ENCODE results near the gene SMYD2.

SMYD2 gene

GRCh38 chr1:214351551-214352277 lies 70.8 kb downstream of the SMYD2 start:
- Histone ChIP-seq H3K27me3 (ENCODE audit: low read depth, low read length) (no peaks in the 10 kb centered on the region), H3K4me1 (ENCODE audit: control insufficient read depth in 1 of 2, insufficient read depth in 2 of 2, low read length in 2 of 2) (peaks cover 0 to 7% of the 10 kb centered on the region in 2 donors), H3K4me3 (ENCODE audit: low read depth in 1 of 2, low read length in 2 of 2) (no peak overlapping the region), H3K36me3 (ENCODE audit: control insufficient read depth in 1 of 2, insufficient read depth in 2 of 2, low read length in 2 of 2) (peaks cover 0 to 24% of the 10 kb centered on the region in 2 donors), H3K27ac (ENCODE audit: low read length) (no peak overlapping the region), H3K9me3 (ENCODE audit: control insufficient read depth in 1 of 2, low read length in 2 of 2) (no peaks in the 10 kb centered on the region)

GRCh38 chr1:214352838-214353237 lies 71.9 kb downstream of the SMYD2 start:
- peaks cover 0 to 7% of the 10 kb centered on the region in 2 donors for H3K4me1 ChIP-seq (ENCODE audit: control insufficient read depth in 1 of 2, insufficient read depth in 2 of 2, low read length in 2 of 2)
- peaks cover 1 to 33% of the 10 kb centered on the region in 2 donors for H3K36me3 ChIP-seq (ENCODE audit: control insufficient read depth in 1 of 2, insufficient read depth in 2 of 2, low read length in 2 of 2)
- H3K27me3 ChIP-seq (ENCODE audit: low read depth, low read length), result no peaks in the 10 kb centered on the region

GRCh38 chr1:214354440-214355148 lies 73.6 kb downstream of the SMYD2 start:
- peaks cover 3 to 37% of the 10 kb centered on the region in 2 donors for H3K36me3 ChIP-seq (ENCODE audit: control insufficient read depth in 1 of 2, insufficient read depth in 2 of 2, low read length in 2 of 2)
- H3K9me3 ChIP-seq (ENCODE audit: control insufficient read depth in 1 of 2, low read length in 2 of 2), result no peaks in the 10 kb centered on the region
- H3K4me3 ChIP-seq (ENCODE audit: low read depth in 1 of 2, low read length in 2 of 2), result no peak overlapping the region
- no peak overlapping the region for H3K27ac ChIP-seq (ENCODE audit: low read length)
- H3K27me3 ChIP-seq (ENCODE audit: low read depth, low read length), result no peaks in the 10 kb centered on the region
- peaks cover 0 to 7% of the 10 kb centered on the region in 2 donors for H3K4me1 ChIP-seq (ENCODE audit: control insufficient read depth in 1 of 2, insufficient read depth in 2 of 2, low read length in 2 of 2)

More at GRCh38 chr1:214352838-214353237, 71.9 kb downstream of the SMYD2 start:
- Histone ChIP-seq H3K4me3 (ENCODE audit: low read depth in 1 of 2, low read length in 2 of 2) (no peak overlapping the region), H3K27ac (ENCODE audit: low read length) (no peak overlapping the region), H3K9me3 (ENCODE audit: control insufficient read depth in 1 of 2, low read length in 2 of 2) (no peaks in the 10 kb centered on the region)

- Histone ChIP-seq H3K4me3 (ENCODE audit: low read depth in 1 of 2, low read length in 2 of 2) (no peak overlapping the region), H3K9me3 (ENCODE audit: control insufficient read depth in 1 of 2, low read length in 2 of 2) (no peaks in the 10 kb centered on the region), H3K27ac (ENCODE audit: low read length) (no peak overlapping the region), H3K27me3 (ENCODE audit: low read depth, low read length) (no peaks in the 10 kb centered on the region), H3K36me3 (ENCODE audit: control insufficient read depth in 1 of 2, insufficient read depth in 2 of 2, low read length in 2 of 2) (peaks cover 18 to 74% of the 10 kb centered on the region in 2 donors), H3K4me1 (ENCODE audit: control insufficient read depth in 1 of 2, insufficient read depth in 2 of 2, low read length in 2 of 2) (no peaks in the 10 kb centered on the region)
These were observed 79.2 kb downstream of the SMYD2 start for GRCh38 chr1:214360116-214360515.

- Histone ChIP-seq H3K27ac (ENCODE audit: low read length) (no peak overlapping the region), H3K27me3 (ENCODE audit: low read depth, low read length) (no peaks in the 10 kb centered on the region), H3K4me3 (ENCODE audit: low read depth in 1 of 2, low read length in 2 of 2) (no peak overlapping the region), H3K9me3 (ENCODE audit: control insufficient read depth in 1 of 2, low read length in 2 of 2) (no peaks in the 10 kb centered on the region), H3K4me1 (ENCODE audit: control insufficient read depth in 1 of 2, insufficient read depth in 2 of 2, low read length in 2 of 2) (no peaks in the 10 kb centered on the region), H3K36me3 (ENCODE audit: control insufficient read depth in 1 of 2, insufficient read depth in 2 of 2, low read length in 2 of 2) (peaks cover 18 to 68% of the 10 kb centered on the region in 2 donors)
These were observed 79.7 kb downstream of the SMYD2 start for GRCh38 chr1:214360525-214361164.

GRCh38 chr1:214361636-214362035 lies 80.7 kb downstream of the SMYD2 start:
- Histone ChIP-seq H3K27ac (ENCODE audit: low read length) (no peak overlapping the region), H3K27me3 (ENCODE audit: low read depth, low read length) (no peaks in the 10 kb centered on the region), H3K4me3 (ENCODE audit: low read depth in 1 of 2, low read length in 2 of 2) (no peak overlapping the region), H3K36me3 (ENCODE audit: control insufficient read depth in 1 of 2, insufficient read depth in 2 of 2, low read length in 2 of 2) (peaks cover 18 to 58% of the 10 kb centered on the region in 2 donors), H3K9me3 (ENCODE audit: control insufficient read depth in 1 of 2, low read length in 2 of 2) (no peaks in the 10 kb centered on the region), H3K4me1 (ENCODE audit: control insufficient read depth in 1 of 2, insufficient read depth in 2 of 2, low read length in 2 of 2) (no peaks in the 10 kb centered on the region)

- no peak overlapping the region for H3K4me3 ChIP-seq (ENCODE audit: low read depth in 1 of 2, low read length in 2 of 2)
- no peaks in the 10 kb centered on the region for H3K27me3 ChIP-seq (ENCODE audit: low read depth, low read length)
- peak overlapping the region; percentile 11 for H3K27ac ChIP-seq (ENCODE audit: low read length)
- peaks cover 20 to 51% of the 10 kb centered on the region in 2 donors for H3K36me3 ChIP-seq (ENCODE audit: control insufficient read depth in 1 of 2, insufficient read depth in 2 of 2, low read length in 2 of 2)
- H3K9me3 ChIP-seq (ENCODE audit: control insufficient read depth in 1 of 2, low read length in 2 of 2), result no peaks in the 10 kb centered on the region
- H3K4me1 ChIP-seq (ENCODE audit: control insufficient read depth in 1 of 2, insufficient read depth in 2 of 2, low read length in 2 of 2), result no peaks in the 10 kb centered on the region
These were observed 81.4 kb downstream of the SMYD2 start for GRCh38 chr1:214362188-214362882.

- Histone ChIP-seq H3K27ac (ENCODE audit: low read length) (no peak overlapping the region), H3K36me3 (ENCODE audit: control insufficient read depth in 1 of 2, insufficient read depth in 2 of 2, low read length in 2 of 2) (peaks cover 19 to 44% of the 10 kb centered on the region in 2 donors), H3K9me3 (ENCODE audit: control insufficient read depth in 1 of 2, low read length in 2 of 2) (no peaks in the 10 kb centered on the region), H3K4me1 (ENCODE audit: control insufficient read depth in 1 of 2, insufficient read depth in 2 of 2, low read length in 2 of 2) (no peaks in the 10 kb centered on the region), H3K4me3 (ENCODE audit: low read depth in 1 of 2, low read length in 2 of 2) (no peak overlapping the region), H3K27me3 (ENCODE audit: low read depth, low read length) (no peaks in the 10 kb centered on the region)
These were observed 82.4 kb downstream of the SMYD2 start for GRCh38 chr1:214363386-214363785.

GRCh38 chr1:214364386-214364785 lies 83.4 kb downstream of the SMYD2 start:
- Histone ChIP-seq H3K36me3 (ENCODE audit: control insufficient read depth in 1 of 2, insufficient read depth in 2 of 2, low read length in 2 of 2) (peaks cover 22 to 53% of the 10 kb centered on the region in 2 donors), H3K27me3 (ENCODE audit: low read depth, low read length) (no peaks in the 10 kb centered on the region), H3K27ac (ENCODE audit: low read length) (no peak overlapping the region), H3K4me1 (ENCODE audit: control insufficient read depth in 1 of 2, insufficient read depth in 2 of 2, low read length in 2 of 2) (no peaks in the 10 kb centered on the region), H3K4me3 (ENCODE audit: low read depth in 1 of 2, low read length in 2 of 2) (no peak overlapping the region), H3K9me3 (ENCODE audit: control insufficient read depth in 1 of 2, low read length in 2 of 2) (no peaks in the 10 kb centered on the region)

GRCh38 chr1:214364786-214365295 lies 83.9 kb downstream of the SMYD2 start:
- Histone ChIP-seq H3K27ac (ENCODE audit: low read length) (no peak overlapping the region), H3K9me3 (ENCODE audit: control insufficient read depth in 1 of 2, low read length in 2 of 2) (no peaks in the 10 kb centered on the region), H3K4me3 (ENCODE audit: low read depth in 1 of 2, low read length in 2 of 2) (no peak overlapping the region), H3K4me1 (ENCODE audit: control insufficient read depth in 1 of 2, insufficient read depth in 2 of 2, low read length in 2 of 2) (no peaks in the 10 kb centered on the region), H3K27me3 (ENCODE audit: low read depth, low read length) (no peaks in the 10 kb centered on the region), H3K36me3 (ENCODE audit: control insufficient read depth in 1 of 2, insufficient read depth in 2 of 2, low read length in 2 of 2) (peaks cover 25 to 53% of the 10 kb centered on the region in 2 donors)

- Histone ChIP-seq H3K27ac (ENCODE audit: low read length) (no peak overlapping the region), H3K36me3 (ENCODE audit: control insufficient read depth in 1 of 2, insufficient read depth in 2 of 2, low read length in 2 of 2) (peaks cover 20 to 52% of the 10 kb centered on the region in 2 donors), H3K9me3 (ENCODE audit: control insufficient read depth in 1 of 2, low read length in 2 of 2) (no peaks in the 10 kb centered on the region), H3K4me3 (ENCODE audit: low read depth in 1 of 2, low read length in 2 of 2) (no peak overlapping the region), H3K27me3 (ENCODE audit: low read depth, low read length) (no peaks in the 10 kb centered on the region), H3K4me1 (ENCODE audit: control insufficient read depth in 1 of 2, insufficient read depth in 2 of 2, low read length in 2 of 2) (no peaks in the 10 kb centered on the region)
These were observed 86.9 kb downstream of the SMYD2 start for GRCh38 chr1:214367841-214368240.
